Measurements from ENCODE around the gene HSPA8. TPM values are rescaled to one million over a fixed set of nuclear protein-coding genes. Genes with fewer than 3 reads are reported as not detected.

Gene HSPA8
- total and polyA plus RNA-seq, 2 experiments from 2014 or later, result 708 to 2,414 TPM

GRCh38 chr11:123072762-123073161, 10.8 kb upstream of the HSPA8 start:
- Histone ChIP-seq H3K9ac (no peak overlapping the region), H3K36me3 (ENCODE audit: low read depth) (peaks cover 75% of the 10 kb centered on the region), H3K4me2 (ENCODE audit: unreplicated experiment) (no peak overlapping the region), H3K4me3 (no peak overlapping the region), H3K27me3 (replicated peaks; ENCODE audit: insufficient read depth) (no peaks in the 10 kb centered on the region), H3K9me3 (ENCODE audit: low read depth) (no peaks in the 10 kb centered on the region), H3K4me1 (ENCODE audit: insufficient read depth) (peaks cover 13% of the 10 kb centered on the region; the same call in 1 of the 2 replicates), H3K27ac (no peak overlapping the region), H3F3A (ENCODE audit: insufficient read depth) (peaks cover 95% of the 10 kb centered on the region), H3K79me2 (ENCODE audit: insufficient read depth) (peaks cover 71% of the 10 kb centered on the region), H3K9me2 (ENCODE audit: insufficient read depth) (no peaks in the 10 kb centered on the region), H2AFZ (no peak overlapping the region), H4K20me1 (ENCODE audit: insufficient read depth) (no peaks in the 10 kb centered on the region)
- DNase-seq, result no peak
- in situ Hi-C loops (cut with MboI), result no loop called here
- no peak for TF ChIP-seq EZH2 (IDR thresholded peaks at IDR 0.05; ENCODE audit: insufficient read depth, poor library complexity, severe bottlenecking)
- no peak for TF ChIP-seq EZH2phosphoT487 (IDR thresholded peaks at IDR 0.05; ENCODE audit: insufficient read depth, low read depth)

- no peak overlapping the region for H3K9ac ChIP-seq
- peaks cover 71% of the 10 kb centered on the region for H3K79me2 ChIP-seq (ENCODE audit: insufficient read depth)
- peaks cover 93% of the 10 kb centered on the region for H3F3A ChIP-seq (ENCODE audit: insufficient read depth)
- 72 to 73% methylated on average over 2 of the region's 2 CpGs for WGBS, 2 experiments (ENCODE audit: low coverage in 1 of 2, low lambda C conversion rate in 2 of 2, missing lambda C conversion rate in 2 of 2)
- no peak for TF ChIP-seq EZH2phosphoT487 (IDR thresholded peaks at IDR 0.05; ENCODE audit: insufficient read depth, low read depth)
- no peak for TF ChIP-seq EZH2 (IDR thresholded peaks at IDR 0.05; ENCODE audit: insufficient read depth, poor library complexity, severe bottlenecking)
- H4K20me1 ChIP-seq (ENCODE audit: insufficient read depth), result no peaks in the 10 kb centered on the region
- no peak overlapping the region for H3K4me3 ChIP-seq
- no peak for DNase-seq
- no peak overlapping the region for H3K27ac ChIP-seq
- in situ Hi-C loops (cut with MboI), result no loop called here
- H3K4me2 ChIP-seq (ENCODE audit: unreplicated experiment), result no peak overlapping the region
- peaks cover 13% of the 10 kb centered on the region; the same call in 1 of the 2 replicates for H3K4me1 ChIP-seq (ENCODE audit: insufficient read depth)
- H3K9me2 ChIP-seq (ENCODE audit: insufficient read depth), result no peaks in the 10 kb centered on the region
- no peaks in the 10 kb centered on the region for H3K27me3 ChIP-seq (replicated peaks; ENCODE audit: insufficient read depth)
- peaks cover 71% of the 10 kb centered on the region for H3K36me3 ChIP-seq (ENCODE audit: low read depth)
- no peaks in the 10 kb centered on the region for H3K9me3 ChIP-seq (ENCODE audit: low read depth)
- no peak overlapping the region for H2AFZ ChIP-seq
Observed at GRCh38 chr11:123072332-123072761, 10.4 kb upstream of the HSPA8 start.

GRCh38 chr11:123069908-123070821, 8.2 kb upstream of the HSPA8 start:
- 66 to 74% methylated on average over 5 of the region's 5 CpGs for WGBS, 2 experiments (ENCODE audit: low coverage in 1 of 2, low lambda C conversion rate in 2 of 2, missing lambda C conversion rate in 2 of 2)
- Histone ChIP-seq H2AFZ (no peak overlapping the region), H3K9ac (peak overlapping the region; percentile 1; the same call in 1 of the 2 replicates), H3K4me3 (no peak overlapping the region), H3K9me3 (ENCODE audit: low read depth) (no peaks in the 10 kb centered on the region), H3K9me2 (ENCODE audit: insufficient read depth) (no peaks in the 10 kb centered on the region), H3F3A (ENCODE audit: insufficient read depth) (peaks cover 91% of the 10 kb centered on the region), H3K79me2 (ENCODE audit: insufficient read depth) (peaks cover 70% of the 10 kb centered on the region), H4K20me1 (ENCODE audit: insufficient read depth) (no peaks in the 10 kb centered on the region), H3K27me3 (replicated peaks; ENCODE audit: insufficient read depth) (no peaks in the 10 kb centered on the region), H3K4me2 (ENCODE audit: unreplicated experiment) (no peak overlapping the region), H3K36me3 (ENCODE audit: low read depth) (peaks cover 58% of the 10 kb centered on the region), H3K4me1 (ENCODE audit: insufficient read depth) (peaks cover 25% of the 10 kb centered on the region), H3K27ac (peak overlapping the region; percentile 32)
- TF ChIP-seq EZH2 (IDR thresholded peaks at IDR 0.05; ENCODE audit: insufficient read depth, poor library complexity, severe bottlenecking) (no peak), EZH2phosphoT487 (IDR thresholded peaks at IDR 0.05; ENCODE audit: insufficient read depth, low read depth) (no peak)
- in situ Hi-C loops (cut with MboI), result no loop called here
- DNase-seq, result no peak

GRCh38 chr11:123065621-123066020, 3.7 kb upstream of the HSPA8 start:
- Histone ChIP-seq H3K79me2 (ENCODE audit: insufficient read depth) (peaks cover 51% of the 10 kb centered on the region), H3F3A (ENCODE audit: insufficient read depth) (peaks cover 77% of the 10 kb centered on the region), H3K9me2 (ENCODE audit: insufficient read depth) (no peaks in the 10 kb centered on the region), H3K4me1 (ENCODE audit: insufficient read depth) (peaks cover 46% of the 10 kb centered on the region), H3K27ac (peak overlapping the region; percentile 77), H3K4me3 (no peak overlapping the region), H3K4me2 (ENCODE audit: unreplicated experiment) (no peak overlapping the region), H2AFZ (no peak overlapping the region), H4K20me1 (ENCODE audit: insufficient read depth) (peaks cover 6% of the 10 kb centered on the region), H3K27me3 (replicated peaks; ENCODE audit: insufficient read depth) (no peaks in the 10 kb centered on the region), H3K9ac (peak overlapping the region; percentile 45), H3K36me3 (ENCODE audit: low read depth) (peaks cover 28% of the 10 kb centered on the region), H3K9me3 (ENCODE audit: low read depth) (no peaks in the 10 kb centered on the region)
- in situ Hi-C loops (cut with MboI), result no loop called here
- peak; percentile 72 for DNase-seq
- TF ChIP-seq EZH2 (IDR thresholded peaks at IDR 0.05; ENCODE audit: insufficient read depth, poor library complexity, severe bottlenecking), result no peak
- no peak for TF ChIP-seq EZH2phosphoT487 (IDR thresholded peaks at IDR 0.05; ENCODE audit: insufficient read depth, low read depth)
- 54 to 60% methylated on average over 2 of the region's 2 CpGs for WGBS, 2 experiments (ENCODE audit: low coverage in 1 of 2, low lambda C conversion rate in 2 of 2, missing lambda C conversion rate in 2 of 2)
